Measurements from ENCODE around the gene PIP5K1B.

The PIP5K1B gene

GRCh38 chr9:68771376-68771775 is 66.3 kb downstream of the PIP5K1B start:
- Histone ChIP-seq H3K27ac (ENCODE audit: low read depth, low read length) (no peak overlapping the region), H3F3A (ENCODE audit: control insufficient read depth, insufficient read depth) (no peaks in the 10 kb centered on the region), H4K20me1 (ENCODE audit: control insufficient read depth, insufficient read depth, low read depth, low read length) (no peaks in the 10 kb centered on the region), H3K9me3 (ENCODE audit: control insufficient read depth, insufficient read depth, low read length) (no peaks in the 10 kb centered on the region), H3K4me2 (ENCODE audit: low read length) (no peak overlapping the region), H3K9me2 (replicated peaks; ENCODE audit: control insufficient read depth, low read length) (no peaks in the 10 kb centered on the region), H3K36me3 (ENCODE audit: control insufficient read depth, low read length) (no peaks in the 10 kb centered on the region), H3K4me1 (ENCODE audit: control insufficient read depth, low read length) (no peaks in the 10 kb centered on the region), H3K27me3 (ENCODE audit: control insufficient read depth, low read length) (peaks cover 6% of the 10 kb centered on the region; the same call in 1 of the 2 replicates), H3K4me3 (ENCODE audit: low read length) (no peak overlapping the region), H3K79me2 (ENCODE audit: control insufficient read depth, low read length) (no peaks in the 10 kb centered on the region)
- no peak for TF ChIP-seq EZH2phosphoT487 (IDR thresholded peaks at IDR 0.05; ENCODE audit: borderline replicate concordance, low read length)
- TF ChIP-seq CTCF (IDR thresholded peaks at IDR 0.05; ENCODE audit: low read depth, low read length, poor library complexity, severe bottlenecking) = no peak

DNA sequence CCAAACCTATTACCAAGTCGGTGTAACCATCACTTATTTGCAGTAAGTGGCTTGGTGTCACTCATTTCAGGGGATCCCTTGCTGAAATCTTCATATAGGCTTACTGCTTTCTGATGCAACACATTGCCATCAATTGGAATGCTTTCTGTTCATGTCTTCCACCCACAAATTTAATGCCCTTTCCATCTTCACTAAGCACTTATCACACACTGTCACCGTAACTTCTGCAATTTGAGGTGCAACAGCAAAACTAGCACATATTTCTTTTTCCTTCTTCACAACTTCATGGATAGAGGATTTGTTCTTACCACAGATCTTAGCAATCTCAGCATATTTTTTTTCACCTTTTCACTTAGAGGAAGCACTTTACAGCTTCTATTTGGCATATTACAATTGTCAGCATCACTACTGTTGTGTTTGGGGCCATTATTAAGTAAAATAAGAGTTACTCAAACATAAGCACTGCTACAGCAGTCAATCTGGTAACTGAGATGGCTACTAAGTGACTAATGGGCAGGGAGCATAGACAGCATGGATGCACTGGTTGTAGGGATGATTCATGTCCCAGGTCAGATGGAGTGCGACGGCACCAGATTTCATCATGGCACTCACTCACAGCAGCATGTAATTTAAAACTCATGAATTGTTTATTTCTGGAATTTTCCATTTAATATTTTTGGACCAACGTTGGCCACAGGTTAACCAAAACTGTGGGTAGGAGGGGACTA is 70.1 kb downstream of the PIP5K1B start:
- H3K4me3 ChIP-seq (ENCODE audit: low read length) = no peak overlapping the region

GRCh38 chr9:68777070-68777763 is 72.2 kb downstream of the PIP5K1B start:
- Histone ChIP-seq H3F3A (ENCODE audit: control insufficient read depth, insufficient read depth) (no peaks in the 10 kb centered on the region), H3K79me2 (ENCODE audit: control insufficient read depth, low read length) (peaks cover 22% of the 10 kb centered on the region), H3K4me2 (ENCODE audit: low read length) (no peak overlapping the region), H3K9me2 (replicated peaks; ENCODE audit: control insufficient read depth, low read length) (no peaks in the 10 kb centered on the region), H3K9me3 (ENCODE audit: control insufficient read depth, insufficient read depth, low read length) (no peaks in the 10 kb centered on the region), H3K4me3 (ENCODE audit: low read length) (no peak overlapping the region), H3K4me1 (ENCODE audit: control insufficient read depth, low read length) (peaks cover 23% of the 10 kb centered on the region), H3K36me3 (ENCODE audit: control insufficient read depth, low read length) (peaks cover 5% of the 10 kb centered on the region; the same call in 1 of the 2 replicates), H3K27me3 (ENCODE audit: control insufficient read depth, low read length) (peaks cover 3% of the 10 kb centered on the region; the same call in 1 of the 2 replicates), H3K27ac (ENCODE audit: low read depth, low read length) (no peak overlapping the region), H4K20me1 (ENCODE audit: control insufficient read depth, insufficient read depth, low read depth, low read length) (0 out of 2 replicates have a peak, but pooled peaks cover 8% of the 10 kb centered on the region)
- TF ChIP-seq EZH2phosphoT487 (IDR thresholded peaks at IDR 0.05; ENCODE audit: borderline replicate concordance, low read length) = no peak
- TF ChIP-seq CTCF (IDR thresholded peaks at IDR 0.05; ENCODE audit: low read depth, low read length, poor library complexity, severe bottlenecking) = no peak

More for the DNA sequence above, 70.1 kb downstream of the PIP5K1B start:
- no peaks in the 10 kb centered on the region for H3F3A ChIP-seq (ENCODE audit: control insufficient read depth, insufficient read depth)
- H3K27me3 ChIP-seq (ENCODE audit: control insufficient read depth, low read length) = peaks cover 6% of the 10 kb centered on the region; the same call in 1 of the 2 replicates
- H3K27ac ChIP-seq (ENCODE audit: low read depth, low read length) = no peak overlapping the region
- H3K36me3 ChIP-seq (ENCODE audit: control insufficient read depth, low read length) = no peaks in the 10 kb centered on the region
- H3K79me2 ChIP-seq (ENCODE audit: control insufficient read depth, low read length) = peaks cover 2% of the 10 kb centered on the region
- TF ChIP-seq EZH2phosphoT487 (IDR thresholded peaks at IDR 0.05; ENCODE audit: borderline replicate concordance, low read length) (no peak), CTCF (IDR thresholded peaks at IDR 0.05; ENCODE audit: low read depth, low read length, poor library complexity, severe bottlenecking) (no peak)
- no peak overlapping the region for H3K4me2 ChIP-seq (ENCODE audit: low read length)
- no peaks in the 10 kb centered on the region for H4K20me1 ChIP-seq (ENCODE audit: control insufficient read depth, insufficient read depth, low read depth, low read length)
- peaks cover 9% of the 10 kb centered on the region for H3K4me1 ChIP-seq (ENCODE audit: control insufficient read depth, low read length)
- H3K9me2 ChIP-seq (replicated peaks; ENCODE audit: control insufficient read depth, low read length) = no peaks in the 10 kb centered on the region
- H3K9me3 ChIP-seq (ENCODE audit: control insufficient read depth, insufficient read depth, low read length) = no peaks in the 10 kb centered on the region
